ENCODE data around the gene LZTS2.

LZTS2 gene

GRCh38 chr10:101014230-101014884 lies 14.7 kb downstream of the LZTS2 start:
- peak; percentile 65 for DNase-seq (ENCODE audit: low read depth)

GRCh38 chr10:101014966-101015581 lies 15.5 kb downstream of the LZTS2 start:
- no peak for DNase-seq (ENCODE audit: low read depth)

- no peak for DNase-seq (ENCODE audit: low read depth)
Measured at GRCh38 chr10:101015582-101015973, 16.0 kb downstream of the LZTS2 start.

- no peak for DNase-seq (ENCODE audit: low read depth)
Measured at GRCh38 chr10:101016814-101017213, 17.2 kb downstream of the LZTS2 start.

- DNase-seq (ENCODE audit: low read depth) = no peak
Measured at GRCh38 chr10:101018118-101018599, 18.6 kb downstream of the LZTS2 start.

- DNase-seq (ENCODE audit: low read depth) = peak; percentile 69
Measured at GRCh38 chr10:101018600-101019439, 19.2 kb downstream of the LZTS2 start.

GRCh38 chr10:101019440-101019703 lies 19.8 kb downstream of the LZTS2 start:
- DNase-seq (ENCODE audit: low read depth) = no peak

- DNase-seq (ENCODE audit: low read depth) = no peak
Measured at GRCh38 chr10:101020427-101021075, 20.9 kb downstream of the LZTS2 start.

- no peak for DNase-seq (ENCODE audit: low read depth)
Measured at GRCh38 chr10:101021239-101021638, 21.6 kb downstream of the LZTS2 start.

- DNase-seq (ENCODE audit: low read depth) = no peak
Measured at GRCh38 chr10:101021692-101022251, 22.2 kb downstream of the LZTS2 start.

GRCh38 chr10:101022967-101023705 lies 23.5 kb downstream of the LZTS2 start:
- no peak for DNase-seq (ENCODE audit: low read depth)

- no peak for DNase-seq (ENCODE audit: low read depth)
Measured at GRCh38 chr10:101027106-101027720, 27.6 kb downstream of the LZTS2 start.

GRCh38 chr10:101028446-101029337 lies 29.1 kb downstream of the LZTS2 start:
- DNase-seq (ENCODE audit: low read depth) = no peak

- no peak for DNase-seq (ENCODE audit: low read depth)
Measured at GRCh38 chr10:101029520-101030295, 30.1 kb downstream of the LZTS2 start.

GRCh38 chr10:101030496-101031127 lies 31.0 kb downstream of the LZTS2 start:
- no peak for DNase-seq (ENCODE audit: low read depth)

GRCh38 chr10:101031128-101031795 lies 31.7 kb downstream of the LZTS2 start, which contains the start of the genes PDZD7 and SFXN3:
Gene PDZD7, minus strand, starts transcription at chr10:101031129. Its CDS starts 910 bp downstream, at chr10:101030219.
Gene SFXN3, plus strand, starts transcription at chr10:101031234. Its CDS starts 3,461 bp downstream, at chr10:101034695.
- DNase-seq (ENCODE audit: low read depth) = peak; percentile 94

GRCh38 chr10:101031796-101032636 lies 32.4 kb downstream of the LZTS2 start:
- DNase-seq (ENCODE audit: low read depth) = peak; percentile 57
